IMR-90 (cell line): ENCODE measurements around the gene PARP3. TPM values are rescaled to one million over a fixed set of nuclear protein-coding genes. Genes with fewer than 3 reads are reported as not detected.

Source experiments
- ATAC-seq: fragments of 200-7000 bp; cut with Tn5 transposase; 2 replicates; pipeline ENCODE4 v1.9.1; 2020; ENCODE audit warnings: low read depth, mild to moderate bottlenecking, moderate library complexity
- BruUV-seq: library from RNA; stranded (reverse); fragments of 400-500 nt; replicated peaks from 2 replicates; lab custom pipeline; 2021; lab: Mats Ljungman, UMichigan
- CTCF ChIA-PET: fragments of 300-600 bp; formaldehyde crosslinking; extraction: SDS; loops from one replicate; lab custom pipeline; 2021; ENCODE audit warnings: antibody characterized with exemption; lab: Yijun Ruan, JAX
- POLR2A ChIA-PET: fragments of 300-600 bp; sonication (Branson Sonifier 250); formaldehyde crosslinking; loops from one replicate; lab custom pipeline; 2022; ENCODE audit warnings: antibody characterized with exemption; ENCODE audit not compliant: unreplicated experiment; lab: Charles Lee
- DNase-seq: peaks from one replicate; pipeline ENCODE4 v3.0.0; 2013
- H2AFZ ChIP-seq: replicated peaks from 2 replicates; pipeline ENCODE3; 2013; ENCODE audit warnings: low read length, mild to moderate bottlenecking; ENCODE audit not compliant: poor library complexity
- H2AK5ac ChIP-seq: 2 replicates; pipeline ENCODE4 v1.6.1; 2013; ENCODE audit warnings: low read depth, low read length, inconsistent platforms
- H2AK9ac ChIP-seq: replicated peaks from 2 replicates; pipeline ENCODE3; 2013; ENCODE audit warnings: mild to moderate bottlenecking, low read depth, low read length, moderate library complexity; ENCODE audit not compliant: poor library complexity
- H2BK120ac ChIP-seq: 2 replicates; pipeline ENCODE4 v1.6.1; 2013; ENCODE audit warnings: low read depth, low read length, inconsistent platforms
- H2BK15ac ChIP-seq: 3 replicates; pipeline ENCODE4 v1.6.1; 2013; ENCODE audit warnings: low read depth, low read length, inconsistent platforms
- H2BK20ac ChIP-seq: 2 replicates; pipeline ENCODE4 v1.6.1; 2013; ENCODE audit warnings: low read depth, mild to moderate bottlenecking, inconsistent platforms, low read length, moderate library complexity
- H2BK5ac ChIP-seq: 2 replicates; pipeline ENCODE4 v1.6.1; 2013; ENCODE audit warnings: mild to moderate bottlenecking, low read depth, low read length, inconsistent platforms; ENCODE audit not compliant: poor library complexity, severe bottlenecking
- H3K14ac ChIP-seq: replicated peaks from 2 replicates; pipeline ENCODE4 v1.6.1; 2013; ENCODE audit warnings: low read depth, low read length, inconsistent platforms
- H3K18ac ChIP-seq: 2 replicates; pipeline ENCODE4 v1.6.1; 2013; ENCODE audit warnings: low read depth, low read length, control low read depth
- H3K23ac ChIP-seq: 2 replicates; pipeline ENCODE4 v1.6.1; 2013; ENCODE audit warnings: low read depth, low read length, inconsistent platforms
- H3K27ac ChIP-seq: 2 replicates; pipeline ENCODE4 v1.5.1; 2013; ENCODE audit warnings: mild to moderate bottlenecking, control low read depth, low read length; ENCODE audit not compliant: insufficient read depth
- H3K27me3 ChIP-seq: 2 replicates; pipeline ENCODE4 v1.6.1; 2013; ENCODE audit warnings: low read length; ENCODE audit not compliant: control insufficient read depth, insufficient read depth
- H3K36me3 ChIP-seq: 2 replicates; pipeline ENCODE4 v1.6.1; 2013; ENCODE audit warnings: low read length, mixed read lengths; ENCODE audit not compliant: control insufficient read depth, insufficient read depth
- H3K4ac ChIP-seq: 2 replicates; pipeline ENCODE4 v1.6.1; 2013; ENCODE audit warnings: low read depth, low read length, inconsistent platforms
- H3K4me1 ChIP-seq: 2 replicates; pipeline ENCODE4 v1.6.1; 2013; ENCODE audit warnings: low read length, mixed read lengths; ENCODE audit not compliant: control insufficient read depth, insufficient read depth
- H3K4me2 ChIP-seq: 2 replicates; pipeline ENCODE4 v1.6.1; 2013; ENCODE audit warnings: low read depth, mild to moderate bottlenecking, control low read depth, low read length, moderate library complexity
- H3K4me3 ChIP-seq: 2 replicates; pipeline ENCODE4 v1.5.1; 2013; ENCODE audit warnings: low read depth, mild to moderate bottlenecking, control low read depth, low read length, moderate library complexity; ENCODE audit not compliant: insufficient read depth
- H3K56ac ChIP-seq: 2 replicates; pipeline ENCODE4 v1.6.1; 2013; ENCODE audit warnings: low read length, inconsistent platforms; ENCODE audit not compliant: insufficient read depth; ENCODE audit errors: extremely low read depth
- H3K79me1 ChIP-seq, 2 experiments: 2 replicates each; pipeline ENCODE4 v1.6.1; 2013; ENCODE audit warnings: low read length in 2 of 2, inconsistent platforms in 1 of 2, low read depth in 1 of 2
- H3K9ac ChIP-seq: 2 replicates; pipeline ENCODE4 v1.6.1; 2013; ENCODE audit warnings: low read depth, low read length, control low read depth
- H3K9me1 ChIP-seq: 2 replicates; pipeline ENCODE4 v1.6.1; 2013; ENCODE audit warnings: low read length, inconsistent platforms; ENCODE audit not compliant: insufficient read depth
- H3K9me3 ChIP-seq: 2 replicates; pipeline ENCODE4 v1.6.1; 2013; ENCODE audit warnings: low read length; ENCODE audit not compliant: control insufficient read depth, insufficient read depth
- H4K20me1 ChIP-seq: 2 replicates; pipeline ENCODE4 v1.6.1; 2013; ENCODE audit warnings: low read length, inconsistent platforms; ENCODE audit not compliant: insufficient read depth
- H4K5ac ChIP-seq: 2 replicates; pipeline ENCODE4 v1.6.1; 2013; ENCODE audit warnings: mild to moderate bottlenecking, low read depth, low read length, control low read depth
- H4K8ac ChIP-seq, 2 experiments: 2 replicates each; pipeline ENCODE4 v1.6.1; 2013; ENCODE audit warnings: low read depth in 2 of 2, low read length in 2 of 2, control low read depth in 1 of 2, inconsistent platforms in 1 of 2
- H4K91ac ChIP-seq: 2 replicates; pipeline ENCODE4 v1.6.1; 2013; ENCODE audit warnings: low read depth, low read length, inconsistent platforms; ENCODE audit not compliant: insufficient read depth
- RCOR1 ChIP-seq: IDR thresholded peaks from 2 replicates; pipeline ENCODE4 v1.6.1; 2012; ENCODE audit warnings: mild to moderate bottlenecking, low read length, improper control_type of control experiment; ENCODE audit not compliant: insufficient replicate concordance
- WGBS, 2 experiments: methylation state at CpG; one replicate each; pipeline versions ENCODE4 v1.1.5 to v1.1.7; 2013; ENCODE audit warnings: missing lambda C conversion rate in 2 of 2; ENCODE audit not compliant: insufficient read length in 1 of 2; ENCODE audit errors: extremely low coverage in 2 of 2; 5-methylcytosine and 5-hydroxymethylcytosine counted together
- dilution Hi-C: fragments of 300-500 bp; cut with HindIII; formaldehyde crosslinking; loops from one replicate; pipeline ENCODE4 v1.14.3; 2018; ENCODE audit warnings: low sequenced_read_pairs; ENCODE audit not compliant: unreplicated experiment
- in situ Hi-C: fragments of 300-500 bp; cut with MboI; formaldehyde crosslinking; loops from 3 replicates; pipeline ENCODE4 v1.14.3; 2019; ENCODE audit warnings: low sequenced_read_pairs, inconsistent platforms, mixed read lengths
- intact Hi-C: fragments of 100-400 bp; cut with micrococcal nuclease; formaldehyde crosslinking; loops from 2 replicates; pipeline ENCODE4 v1.10.0; 2022
- polyA plus RNA-seq, 3 experiments: library from polyadenylated mRNA; depleted of rRNA; stranded (reverse); fragments of >200 nt; gene quantifications; 2 replicates each; pipeline ENCODE4 v1.2.3, GENCODE V29; 2012; ENCODE audit warnings: low replicate concordance in 1 of 3
- total RNA-seq: library from RNA; depleted of rRNA; stranded (reverse); fragments of >200 nt; gene quantifications from 2 replicates; pipeline ENCODE4 v1.2.3, GENCODE V29; 2012
- TF ChIP-seq, protein P1 (sequence below): fragments of 150-350 bp; IDR thresholded peaks from 2 replicates; pipeline ENCODE4 v1.6.1; 2016; ENCODE audit warnings: low read depth, mild to moderate bottlenecking, low read length, moderate library complexity, borderline replicate concordance

Gene PARP3
- total and polyA plus RNA-seq, 2 of the 4 experiments (the other 2 are of a cell fraction) = 16.3 to 22.0 TPM

- Histone ChIP-seq H2BK120ac (no peak overlapping the region), H4K20me1 (no peaks in the 10 kb centered on the region), H3K56ac (no peak overlapping the region), H4K8ac (no peak overlapping the region), H2BK15ac (no peak overlapping the region), H3K27me3 (no peaks in the 10 kb centered on the region), H3K4me3 (no peak overlapping the region), H3K14ac (no peak overlapping the region), H2BK20ac (no peak overlapping the region), H3K27ac (no peak overlapping the region), H3K4me1 (no peaks in the 10 kb centered on the region), H2AFZ (no peak overlapping the region), H3K18ac (no peak overlapping the region), H3K9me3 (no peaks in the 10 kb centered on the region), H3K9me1 (no peaks in the 10 kb centered on the region), H3K4me2 (no peak overlapping the region), H2AK9ac (no peak overlapping the region), H3K4ac (no peak overlapping the region), H3K36me3 (peaks cover 45% of the 10 kb centered on the region), H4K91ac (no peak overlapping the region), H3K23ac (no peak overlapping the region), H2BK5ac (no peak overlapping the region), H2AK5ac (no peak overlapping the region), H3K9ac (no peak overlapping the region), H3K79me1 (no peaks in the 10 kb centered on the region; a peak in 1 of 4 replicates), H4K5ac (no peak overlapping the region)
- POLR2A ChIA-PET = no interaction called here
- CTCF ChIA-PET = no interaction called here
- in situ Hi-C loops = loop anchor here (25.0 kb wide), 1 partner anchor 544 kb away; the partner anchor contains the start of genes MANF and RBM15B
- DNase-seq (no peak), ATAC-seq (no peak)
- TF ChIP-seq RCOR1 = no peak
- TF ChIP-seq, protein P1, sequence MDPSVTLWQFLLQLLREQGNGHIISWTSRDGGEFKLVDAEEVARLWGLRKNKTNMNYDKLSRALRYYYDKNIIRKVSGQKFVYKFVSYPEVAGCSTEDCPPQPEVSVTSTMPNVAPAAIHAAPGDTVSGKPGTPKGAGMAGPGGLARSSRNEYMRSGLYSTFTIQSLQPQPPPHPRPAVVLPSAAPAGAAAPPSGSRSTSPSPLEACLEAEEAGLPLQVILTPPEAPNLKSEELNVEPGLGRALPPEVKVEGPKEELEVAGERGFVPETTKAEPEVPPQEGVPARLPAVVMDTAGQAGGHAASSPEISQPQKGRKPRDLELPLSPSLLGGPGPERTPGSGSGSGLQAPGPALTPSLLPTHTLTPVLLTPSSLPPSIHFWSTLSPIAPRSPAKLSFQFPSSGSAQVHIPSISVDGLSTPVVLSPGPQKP = no peak
- 95% methylated on average over 3 of the region's 6 CpGs; no CpG with 5 or more reads in 1 of the 2 experiments for WGBS, 2 experiments
- intact Hi-C loops = no loop called here
- BruUV-seq = no TSS peak
- dilution Hi-C loops = no loop called here
Observed at GRCh38 chr3:51931756-51932155, 10.4 kb upstream of the PARP3 start.
